Heart right ventricle (tissue), 16 donors: ENCODE results near the gene ADGRG7. TPM values are rescaled to one million over a fixed set of nuclear protein-coding genes. Genes with fewer than 3 reads are reported as not detected.

Experiments
- ATAC-seq, 8 donors: fragments of 200-7000 bp; cut with Tn5 transposase; one replicate each; pipeline ENCODE4 v1.9.1; 2020; ENCODE audit warnings: mild to moderate bottlenecking in 8 of 8, moderate library complexity in 8 of 8, moderate number of reproducible peaks in 1 of 8
- DNase-seq, 2 donors: peaks; one replicate each; pipeline ENCODE4 v3.0.0-alpha.2; 2020
- H3K27ac ChIP-seq, 10 donors: fragments of 200-600 bp; sonication (generic) in 2 of 10; one replicate each; pipeline versions ENCODE4 v1.5.0 to v1.8.0; 2020 to 2022; ENCODE audit warnings: mild to moderate bottlenecking in 3 of 10
- H3K27me3 ChIP-seq, 7 donors: fragments of 200-600 bp; one replicate each; pipeline ENCODE4 v1.8.0; 2021 to 2022; ENCODE audit warnings: mild to moderate bottlenecking in 2 of 7
- H3K36me3 ChIP-seq, 9 donors: fragments of 200-600 bp; sonication (generic) in 1 of 9; one replicate each; pipeline versions ENCODE4 v1.5.0 to v1.8.0; 2020 to 2022; ENCODE audit warnings: mild to moderate bottlenecking in 2 of 9
- H3K4me1 ChIP-seq, 9 donors: fragments of 200-600 bp; sonication (generic) in 1 of 9; one replicate each; pipeline versions ENCODE4 v1.5.0 to v1.8.0; 2020 to 2022; ENCODE audit warnings: mild to moderate bottlenecking in 4 of 9
- H3K4me3 ChIP-seq, 10 donors: fragments of 200-600 bp; sonication (generic) in 2 of 10; one replicate each; pipeline versions ENCODE4 v1.5.0 to v1.8.0; 2020 to 2022; ENCODE audit warnings: mild to moderate bottlenecking in 7 of 10, moderate library complexity in 2 of 10
- H3K9me3 ChIP-seq, 11 donors: fragments of 200-600 bp in 10 of 11; sonication (generic) in 2 of 11; one replicate each; pipeline versions ENCODE4 v1.5.0 to v1.8.0; 2013 to 2022; ENCODE audit warnings: mild to moderate bottlenecking in 2 of 11, control low read depth in 1 of 11, moderate library complexity in 1 of 11
- WGBS, 2 donors: extraction: QIAGEN DNeasy Blood & Tissue Kit; methylation state at CpG; one replicate each; pipeline ENCODE4 v1.1.7; 2013; ENCODE audit warnings: inconsistent platforms in 1 of 2; 5-methylcytosine and 5-hydroxymethylcytosine counted together
- intact Hi-C, 10 donors: fragments of 100-400 bp; cut with DNase I; formaldehyde crosslinking; loops; one replicate each; pipeline versions ENCODE4 v1.11.1 to v1.14.2; 2022
- polyA plus RNA-seq, 2 donors: library from polyadenylated mRNA; stranded (reverse); fragments of 200-250 nt; gene quantifications; one replicate each; pipeline ENCODE4 v1.2.3, GENCODE V29; 2013
- total RNA-seq, 10 donors: library from RNA; stranded (reverse); fragmentation: NEBNext Ultra II Directional in 3 of 10; extraction: Animal tissue kit (Norgen Biotek cat#: 25700) in 3 of 10; gene quantifications; one replicate each; pipeline versions ENCODE4 v1.2.1 to v1.2.4, GENCODE V29; 2021 to 2023
- TF ChIP-seq, protein P1 (sequence below), 9 donors: fragments of 200-600 bp; sonication (generic) in 2 of 9; IDR thresholded peaks; one replicate each; pipeline versions ENCODE4 v1.5.0 to v1.8.0; 2021 to 2022; ENCODE audit warnings: antibody characterized with exemption in 9 of 9, mild to moderate bottlenecking in 5 of 9, moderate library complexity in 1 of 9
- donor health status: Arrhythmogenic right ventricular cardiomyopathy.
- donor health status: ischemic (EF 13 %, LVEDD 7.1; RV severe dilation, severe dysfunction).
- donor health status: healthy with polysubstance abuse.
- donor health status: DM: no; HTN: yes; CAD: no.
- donor health status: DM: no; HTN: no; CAD: no.
- donor health status: ischemic (EF 25% LVEDD 6.9; RV normal size, moderate dysfunction).
- donor health status: ischemic (EF 25% LVEDD 5.7; RV mildly dilated, moderate dysfunction).
- donor health status: healthy.
- donor health status: DM: yes; HTN: yes; CAD: no.
- donor health status: Ischemic cardiomyopathy.
- donor health status: ischemic (EF 35%, LVEDD 5.7; RV mildly dilated, moderate dysfunction).
- donor health status: nonischemic (EF 11% LVEDD 7.7; RV severe dilation, severe dysfunction).
- donor health status: DM: yes; HTN: yes; CAD: no.
- donor health status: PGD.
- donor health status: ischemic (EF 29% LVEDD 5.4; RV normal size, mild dysfunction).
- donor health status: nonischemic (EF 23%, LVEDD 6.1; RV moderate dilation, normal function).

Gene ADGRG7
- total and polyA plus RNA-seq, 12 donors = 0.30 TPM; not detected in 11

DNA sequence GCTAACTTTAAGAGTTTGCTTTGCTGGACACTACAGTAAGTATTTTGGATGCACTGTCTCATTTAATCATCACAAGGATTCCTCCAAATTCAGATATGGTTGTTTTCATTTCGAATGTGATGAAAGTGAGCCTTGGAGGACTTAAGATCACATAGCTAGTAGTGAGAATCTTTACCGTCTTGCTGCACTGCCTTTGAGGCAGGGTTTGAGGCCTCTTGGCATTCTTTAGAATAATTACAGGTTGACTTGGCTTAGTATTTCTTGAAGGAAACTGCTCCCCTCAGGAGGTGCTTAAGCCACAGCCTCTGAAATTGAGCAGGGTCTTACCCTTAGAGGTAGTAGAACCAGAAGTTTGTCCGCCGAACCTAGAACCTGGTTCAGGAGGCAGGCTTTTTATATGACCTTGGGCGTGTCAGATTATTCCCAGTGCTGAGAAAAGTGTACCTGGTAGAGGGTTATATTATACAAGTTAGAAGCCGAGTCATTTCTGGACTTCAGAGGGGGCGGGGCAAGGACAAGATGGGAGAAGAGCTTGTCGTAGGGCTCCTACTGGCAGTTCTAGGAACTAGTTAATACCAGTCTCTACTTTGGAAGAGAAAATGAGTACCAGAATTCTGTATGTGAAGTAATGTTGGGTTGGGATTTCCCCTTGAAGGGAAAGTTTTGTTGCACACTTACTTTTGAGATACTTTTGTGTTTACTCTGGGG, 101.0 kb downstream of the ADGRG7 start:
- TF ChIP-seq, protein P1, sequence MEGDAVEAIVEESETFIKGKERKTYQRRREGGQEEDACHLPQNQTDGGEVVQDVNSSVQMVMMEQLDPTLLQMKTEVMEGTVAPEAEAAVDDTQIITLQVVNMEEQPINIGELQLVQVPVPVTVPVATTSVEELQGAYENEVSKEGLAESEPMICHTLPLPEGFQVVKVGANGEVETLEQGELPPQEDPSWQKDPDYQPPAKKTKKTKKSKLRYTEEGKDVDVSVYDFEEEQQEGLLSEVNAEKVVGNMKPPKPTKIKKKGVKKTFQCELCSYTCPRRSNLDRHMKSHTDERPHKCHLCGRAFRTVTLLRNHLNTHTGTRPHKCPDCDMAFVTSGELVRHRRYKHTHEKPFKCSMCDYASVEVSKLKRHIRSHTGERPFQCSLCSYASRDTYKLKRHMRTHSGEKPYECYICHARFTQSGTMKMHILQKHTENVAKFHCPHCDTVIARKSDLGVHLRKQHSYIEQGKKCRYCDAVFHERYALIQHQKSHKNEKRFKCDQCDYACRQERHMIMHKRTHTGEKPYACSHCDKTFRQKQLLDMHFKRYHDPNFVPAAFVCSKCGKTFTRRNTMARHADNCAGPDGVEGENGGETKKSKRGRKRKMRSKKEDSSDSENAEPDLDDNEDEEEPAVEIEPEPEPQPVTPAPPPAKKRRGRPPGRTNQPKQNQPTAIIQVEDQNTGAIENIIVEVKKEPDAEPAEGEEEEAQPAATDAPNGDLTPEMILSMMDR (IDR thresholded peaks at IDR 0.05) = peak in 1 of 9 donors; percentile 22
- H3K36me3 ChIP-seq = peaks cover 0 to 31% (median 12%) of the 10 kb centered on the region in 9 donors
- H3K27ac ChIP-seq = peak overlapping the region; percentile 73 to 98 (median 95)
- WGBS, 2 donors = 21 to 22% methylated on average over 8 of the region's 8 CpGs
- intact Hi-C loops = loop anchor here in 1 of 10 donors (10.0 kb wide), 1 partner anchor 896 kb away; the partner anchor contains the start of gene CMSS1
- peaks cover 3 to 56% (median 43%) of the 10 kb centered on the region in 9 donors for H3K4me1 ChIP-seq
- DNase-seq = peak in 1 of 2 donors; percentile 19
- H3K4me3 ChIP-seq = peak overlapping the region; percentile 69 to 86 (median 80)
- no peaks in the 10 kb centered on the region for H3K9me3 ChIP-seq
- H3K27me3 ChIP-seq = peaks cover 0 to 9% (median 6%) of the 10 kb centered on the region in 7 donors
- no peak for ATAC-seq

DNA sequence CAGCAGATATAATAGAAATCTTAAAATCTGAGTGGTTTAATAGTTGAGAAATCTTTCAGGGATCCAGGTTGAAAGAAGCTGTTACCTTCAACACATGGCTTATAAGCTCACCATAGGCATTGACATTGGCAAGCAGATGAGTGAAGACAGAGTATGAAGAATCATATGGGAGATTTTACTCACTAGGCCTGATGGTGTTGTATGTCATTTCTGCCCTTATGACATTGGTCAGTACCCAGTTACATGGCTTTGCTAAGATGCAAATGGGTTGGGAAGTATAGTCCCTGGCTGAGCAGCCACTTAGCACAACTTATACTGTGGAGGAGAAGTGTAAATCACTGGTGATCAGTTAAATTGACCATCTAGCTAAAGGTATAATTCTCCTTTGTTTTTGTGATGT, 105.8 kb downstream of the ADGRG7 start:
- Histone ChIP-seq H3K27me3 (no peaks in the 10 kb centered on the region), H3K4me1 (peaks cover 3 to 75% (median 52%) of the 10 kb centered on the region in 9 donors), H3K27ac (no peak overlapping the region), H3K9me3 (no peaks in the 10 kb centered on the region), H3K4me3 (no peak overlapping the region), H3K36me3 (peaks cover 0 to 79% (median 21%) of the 10 kb centered on the region in 9 donors)
- no peak for ATAC-seq
- no peak for DNase-seq
- intact Hi-C loops = loop anchor here in 1 of 10 donors (10.0 kb wide), 1 partner anchor 900 kb away; the partner anchor contains the start of gene CMSS1
- TF ChIP-seq, protein P1 (IDR thresholded peaks at IDR 0.05) = no peak

DNA sequence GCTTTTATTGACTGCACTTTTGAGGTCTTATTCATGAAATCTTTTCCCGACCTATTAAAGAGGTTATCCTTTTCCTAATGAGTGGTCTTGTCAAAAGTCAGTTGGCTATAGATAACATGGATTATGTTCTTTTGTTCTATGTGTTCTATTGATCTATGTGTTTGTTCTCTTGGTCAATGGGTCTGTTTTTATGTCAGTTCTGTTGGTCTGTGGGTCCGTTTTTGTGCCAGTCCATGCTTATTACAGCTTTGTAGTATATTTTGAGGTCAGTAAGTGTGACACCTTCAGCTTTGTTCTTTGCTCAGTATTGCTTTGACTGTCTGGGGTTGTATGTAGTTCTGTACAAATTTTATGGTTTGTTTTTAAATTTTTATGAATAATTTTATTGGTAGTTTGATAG, 107.7 kb downstream of the ADGRG7 start:
- H3K4me3 ChIP-seq = no peak overlapping the region
- no peaks in the 10 kb centered on the region for H3K27me3 ChIP-seq
- no peak overlapping the region for H3K27ac ChIP-seq
- intact Hi-C loops = loop anchor here in 1 of 10 donors (10.0 kb wide), 1 partner anchor 902 kb away; the partner anchor contains the start of gene CMSS1
- peaks cover 0 to 59% (median 35%) of the 10 kb centered on the region in 9 donors for H3K4me1 ChIP-seq
- no peak for DNase-seq
- ATAC-seq = no peak
- H3K9me3 ChIP-seq = no peaks in the 10 kb centered on the region
- WGBS, 2 donors = 87% methylated on average over 2 of the region's 2 CpGs
- TF ChIP-seq, protein P1 (IDR thresholded peaks at IDR 0.05) = no peak
- H3K36me3 ChIP-seq = peaks cover 0 to 91% (median 31%) of the 10 kb centered on the region in 9 donors

DNA sequence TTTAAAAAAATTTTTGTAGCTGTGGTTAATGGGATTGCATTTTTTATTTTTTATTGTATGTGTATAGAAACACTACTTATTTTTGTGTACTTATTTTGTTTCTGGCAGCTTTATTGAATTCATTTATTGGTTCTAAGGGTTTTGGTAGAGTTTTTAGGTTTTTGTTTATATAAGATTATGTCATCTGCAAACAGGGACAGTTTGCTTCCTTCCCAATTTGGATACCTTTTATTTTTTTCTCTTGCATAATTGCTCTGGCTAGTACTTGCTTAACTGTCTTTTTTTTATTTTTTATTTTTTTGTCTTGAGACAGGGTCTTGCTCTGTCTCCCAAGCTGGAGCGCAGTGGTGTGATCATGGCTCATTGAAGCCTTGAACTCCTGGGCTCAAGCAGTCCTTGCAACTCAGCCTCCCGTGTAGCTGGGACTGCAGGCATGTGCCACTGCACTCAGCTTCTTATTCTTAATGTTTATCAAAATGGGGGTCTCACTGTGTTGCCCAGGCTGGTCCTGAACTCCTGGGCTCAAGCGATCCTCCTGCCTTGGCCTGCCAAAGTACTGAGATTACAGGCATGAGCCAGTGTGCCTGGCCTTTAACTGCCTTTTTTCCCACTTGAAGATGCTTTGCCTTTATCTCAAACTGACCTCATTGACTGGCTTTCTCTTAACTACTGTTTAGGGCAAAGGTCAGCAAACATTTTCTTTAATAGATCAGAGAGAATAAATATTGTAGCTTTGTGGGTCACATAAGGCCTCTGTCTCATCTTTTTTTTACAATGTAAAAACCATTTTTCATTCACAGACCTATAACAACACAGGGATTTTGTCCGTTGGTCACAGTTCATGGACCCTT, 108.5 kb downstream of the ADGRG7 start:
- H3K9me3 ChIP-seq = no peaks in the 10 kb centered on the region
- H3K27me3 ChIP-seq = no peaks in the 10 kb centered on the region
- ATAC-seq (peak in 2 of 8 donors; percentile 27 to 38), DNase-seq (no peak)
- peaks cover 0 to 51% (median 32%) of the 10 kb centered on the region in 9 donors for H3K4me1 ChIP-seq
- TF ChIP-seq, protein P1 (IDR thresholded peaks at IDR 0.05) = no peak
- intact Hi-C loops = loop anchor here in 1 of 10 donors (10.0 kb wide), 1 partner anchor 903 kb away; the partner anchor contains the start of gene CMSS1
- H3K27ac ChIP-seq = no peak overlapping the region
- peaks cover 0 to 99% (median 32%) of the 10 kb centered on the region in 9 donors for H3K36me3 ChIP-seq
- WGBS, 2 donors = 92% methylated on average over 4 of the region's 4 CpGs
- H3K4me3 ChIP-seq = no peak overlapping the region
